Endothelial cell (in vitro differentiated cells): ENCODE data around the gene MAT2A. TPM values are rescaled to one million over a fixed set of nuclear protein-coding genes. Genes with fewer than 3 reads are reported as not detected.
"Not testable (repeated sequence)": the region's sequence is repeated elsewhere in the genome, so short reads cannot be mapped to it uniquely, and the experiment has no call there.

Source experiments
- DNase-seq: peaks from one replicate; pipeline ENCODE4 v3.0.0; 2021; ENCODE audit warnings: low spot score
- H3K27ac Mint-ChIP-seq: one replicate; pipeline ENCODE4 v1.8.0; 2021; ENCODE audit warnings: mixed read lengths, inconsistent platforms; ENCODE audit not compliant: unreplicated experiment
- H3K27me3 Mint-ChIP-seq: one replicate; pipeline ENCODE4 v1.8.0; 2021; ENCODE audit warnings: mild to moderate bottlenecking, moderate library complexity, mixed read lengths, inconsistent platforms; ENCODE audit not compliant: unreplicated experiment
- H3K36me3 Mint-ChIP-seq: one replicate; pipeline ENCODE4 v1.8.0; 2021; ENCODE audit warnings: mild to moderate bottlenecking, low read depth, mixed read lengths, inconsistent platforms; ENCODE audit not compliant: unreplicated experiment
- H3K4me1 Mint-ChIP-seq: one replicate; pipeline ENCODE4 v1.8.0; 2021; ENCODE audit warnings: mild to moderate bottlenecking, mixed read lengths, inconsistent platforms; ENCODE audit not compliant: unreplicated experiment
- H3K4me3 Mint-ChIP-seq: one replicate; pipeline ENCODE4 v1.8.0; 2021; ENCODE audit warnings: mild to moderate bottlenecking, mixed read lengths, inconsistent platforms; ENCODE audit not compliant: unreplicated experiment
- H3K9me3 Mint-ChIP-seq: one replicate; pipeline ENCODE4 v1.8.0; 2021; ENCODE audit warnings: mixed read lengths, inconsistent platforms; ENCODE audit not compliant: unreplicated experiment
- CTCF ChIP-seq: fragments of 200-600 bp; sonication (generic); IDR thresholded peaks from one replicate; pipeline ENCODE4 v1.5.0; 2021; ENCODE audit warnings: antibody characterized with exemption; ENCODE audit not compliant: unreplicated experiment
- total RNA-seq: library from RNA; stranded (reverse); fragmentation: NEBNext Ultra II Directional; extraction: Animal tissue kit (Norgen Biotek cat#: 25700); gene quantifications from one replicate; pipeline ENCODE4 v1.2.1, GENCODE V29; 2021; ENCODE audit not compliant: unreplicated experiment

Gene MAT2A
- total RNA-seq, 1 donor from 2014 or later, result 151 TPM

GRCh38 chr2:85541753-85542457 is 2.9 kb downstream of the MAT2A start:
- peaks cover 49% of the 10 kb centered on the region for H3K36me3 Mint-ChIP-seq
- H3K27ac Mint-ChIP-seq, result peak overlapping the region; percentile 33
- H3K4me1 Mint-ChIP-seq, result peaks cover 48% of the 10 kb centered on the region
- no peaks in the 10 kb centered on the region for H3K9me3 Mint-ChIP-seq
- H3K4me3 Mint-ChIP-seq, result peak overlapping the region; percentile 4
- DNase-seq, result no peak
- TF ChIP-seq CTCF, result no peak
- peaks cover 15% of the 10 kb centered on the region for H3K27me3 Mint-ChIP-seq

DNA sequence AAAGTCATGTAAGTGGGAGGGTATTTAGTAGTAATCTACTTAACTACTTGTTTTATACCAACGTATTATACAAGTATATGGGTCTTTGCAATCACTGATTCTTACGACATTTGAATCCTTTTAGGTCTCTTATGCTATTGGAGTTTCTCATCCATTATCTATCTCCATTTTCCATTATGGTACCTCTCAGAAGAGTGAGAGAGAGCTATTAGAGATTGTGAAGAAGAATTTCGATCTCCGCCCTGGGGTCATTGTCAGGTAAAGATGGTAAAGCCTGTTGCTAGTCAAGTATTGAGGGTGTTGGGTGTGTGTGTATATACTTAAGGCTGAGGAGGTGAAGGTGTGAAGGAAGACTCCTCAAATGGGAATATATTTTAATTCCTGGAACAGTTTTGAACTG is 3.8 kb downstream of the MAT2A start:
- Mint-ChIP-seq H3K4me3 (peak overlapping the region; percentile 4), H3K27me3 (peaks cover 15% of the 10 kb centered on the region), H3K27ac (peak overlapping the region; percentile 33), H3K4me1 (peaks cover 47% of the 10 kb centered on the region), H3K9me3 (no peaks in the 10 kb centered on the region), H3K36me3 (peaks cover 54% of the 10 kb centered on the region)
- TF ChIP-seq CTCF, result no peak
- no peak for DNase-seq

GRCh38 chr2:85544254-85544691 is 5.3 kb downstream of the MAT2A start:
- not testable (repeated sequence) for DNase-seq, H3K9me3 Mint-ChIP-seq, H3K27me3 Mint-ChIP-seq
- peaks cover 50% of the 10 kb centered on the region for H3K4me1 Mint-ChIP-seq
- peak overlapping the region; percentile 59 for H3K27ac Mint-ChIP-seq
- peak overlapping the region; percentile 2 for H3K4me3 Mint-ChIP-seq
- peaks cover 60% of the 10 kb centered on the region for H3K36me3 Mint-ChIP-seq

DNA sequence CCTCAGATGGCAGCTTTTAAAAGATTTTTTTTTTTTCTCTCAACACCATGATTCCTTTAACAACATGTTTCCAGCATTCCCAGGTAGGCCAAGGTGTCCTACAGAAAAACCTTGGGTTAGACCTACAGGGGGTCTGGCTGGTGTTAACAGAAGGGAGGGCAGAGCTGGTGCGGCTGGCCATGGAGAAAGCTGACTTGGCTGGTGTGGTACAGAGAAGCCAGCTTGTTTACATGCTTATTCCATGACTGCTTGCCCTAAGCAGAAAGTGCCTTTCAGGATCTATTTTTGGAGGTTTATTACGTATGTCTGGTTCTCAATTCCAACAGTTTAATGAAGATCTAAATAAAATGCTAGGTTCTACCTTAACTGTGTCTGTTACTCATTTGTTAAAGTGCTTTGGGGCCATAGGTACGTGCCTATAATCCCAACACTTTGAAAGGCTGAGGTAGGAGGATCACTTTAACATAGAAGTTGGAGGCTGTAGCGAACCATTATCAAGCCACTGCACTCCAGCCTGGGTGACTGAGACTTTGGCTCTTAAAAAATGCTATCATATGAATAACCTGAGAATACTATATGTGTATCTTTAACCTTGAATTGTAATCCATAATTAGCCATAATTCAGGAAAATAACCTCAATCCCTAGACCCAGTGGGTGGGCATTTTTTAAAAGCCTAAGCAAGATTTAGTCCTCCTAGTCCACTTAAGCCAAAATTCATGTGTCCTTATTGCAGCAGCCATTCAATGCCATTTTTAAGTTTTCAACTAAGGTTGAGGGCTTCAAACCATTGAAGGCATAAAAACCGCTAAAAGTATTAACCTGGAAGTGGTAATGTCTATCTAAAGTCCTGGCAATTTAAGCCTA is 6.2 kb downstream of the MAT2A start:
- not testable (repeated sequence) for H3K9me3 Mint-ChIP-seq, H3K4me3 Mint-ChIP-seq, DNase-seq, H3K27me3 Mint-ChIP-seq, H3K27ac Mint-ChIP-seq
- Mint-ChIP-seq H3K36me3 (peaks cover 64% of the 10 kb centered on the region), H3K4me1 (peaks cover 53% of the 10 kb centered on the region)

- Mint-ChIP-seq H3K36me3 (peaks cover 64% of the 10 kb centered on the region), H3K27ac (no peak overlapping the region), H3K4me3 (no peak overlapping the region), H3K9me3 (no peaks in the 10 kb centered on the region), H3K4me1 (peaks cover 53% of the 10 kb centered on the region), H3K27me3 (peaks cover 2% of the 10 kb centered on the region)
- TF ChIP-seq CTCF, result no peak
- no peak for DNase-seq
These were observed 6.8 kb downstream of the MAT2A start for GRCh38 chr2:85545780-85546240.
